Measurements from ENCODE around the gene KRT83.

GRCh38 chr12:52331039-52331438 is 9.8 kb upstream of the KRT83 start:
- no peak for TF ChIP-seq CTCF (IDR thresholded peaks at IDR 0.05)
- no peak for TF ChIP-seq POLR2A (IDR thresholded peaks at IDR 0.05)
